Fibroblast of skin of scalp (primary cell): ENCODE results near the gene SAP30. TPM values are rescaled to one million over a fixed set of nuclear protein-coding genes. Genes with fewer than 3 reads are reported as not detected.

Source experiments
- DNase-seq: peaks from one replicate; pipeline ENCODE4 v3.0.0-alpha.2; 2013
- polyA plus RNA-seq, 2 experiments: library from polyadenylated mRNA; unstranded; fragments of 120-200 nt; gene quantifications; one replicate each; pipeline ENCODE4 v1.2.1, GENCODE V29; 2013; ENCODE audit not compliant: insufficient read length in 2 of 2

SAP30 gene
- polyA plus RNA-seq (2013, experiment 1 of 2; ENCODE audit: insufficient read length) = 20.3 TPM
- polyA plus RNA-seq (2013, experiment 2 of 2; ENCODE audit: insufficient read length) = 20.1 TPM

- DNase-seq = peak; percentile 99
These were observed at the start of gene SAP30 for GRCh38 chr4:173370477-173371291. Gene SAP30, plus strand, starts transcription at chr4:173370954. Its CDS starts 229 bp downstream, at chr4:173371183.

- no peak for DNase-seq
These were observed 45.6 kb upstream of the SAP30 start for GRCh38 chr4:173325007-173325736.

- DNase-seq = no peak
These were observed 42.4 kb upstream of the SAP30 start for GRCh38 chr4:173328236-173328901.

GRCh38 chr4:173330590-173330989 is 40.2 kb upstream of the SAP30 start:
- DNase-seq = no peak

- no peak for DNase-seq
These were observed 38.7 kb upstream of the SAP30 start for GRCh38 chr4:173332021-173332487.

GRCh38 chr4:173332963-173333657 is 37.6 kb upstream of the SAP30 start:
- no peak for DNase-seq

GRCh38 chr4:173333658-173334084 is 37.1 kb upstream of the SAP30 start:
- peak; percentile 48 for DNase-seq

- DNase-seq = peak; percentile 100
These were observed 36.5 kb upstream of the SAP30 start, which contains the start of gene HMGB2 for GRCh38 chr4:173334085-173334890. Gene HMGB2, minus strand, starts transcription at chr4:173334358. Its CDS starts 709 bp downstream, at chr4:173333649.

- DNase-seq = peak; percentile 85
These were observed 35.6 kb upstream of the SAP30 start for GRCh38 chr4:173334891-173335752.

- no peak for DNase-seq
These were observed 33.3 kb upstream of the SAP30 start for GRCh38 chr4:173337463-173337862.

GRCh38 chr4:173343832-173344397 is 26.8 kb upstream of the SAP30 start:
- DNase-seq = no peak

GRCh38 chr4:173345648-173346047 is 25.1 kb upstream of the SAP30 start:
- DNase-seq = no peak

GRCh38 chr4:173346074-173346473 is 24.7 kb upstream of the SAP30 start:
- peak; percentile 85 for DNase-seq

GRCh38 chr4:173347467-173347866 is 23.3 kb upstream of the SAP30 start:
- no peak for DNase-seq

- no peak for DNase-seq
These were observed 12.8 kb upstream of the SAP30 start for GRCh38 chr4:173357939-173358338.

- peak; percentile 23 for DNase-seq
These were observed 10.1 kb upstream of the SAP30 start for GRCh38 chr4:173360587-173361221.

GRCh38 chr4:173362666-173363065 is 8.1 kb upstream of the SAP30 start:
- DNase-seq = no peak

- DNase-seq = no peak
These were observed 5.3 kb upstream of the SAP30 start for GRCh38 chr4:173365359-173365996.

- no peak for DNase-seq
These were observed 3.5 kb upstream of the SAP30 start for GRCh38 chr4:173367285-173367684.
